Esophagus squamous epithelium (tissue), 4 donors: ENCODE measurements around the gene TRAF3. TPM values are rescaled to one million over a fixed set of nuclear protein-coding genes. Genes with fewer than 3 reads are reported as not detected.

Source experiments
- small RNA-seq, 4 donors: library from RNA; depleted of rRNA; stranded (forward); fragments of <200 nt; gene quantifications; one replicate each; pipeline ENCODE3, GENCODE V24; 2016
- total RNA-seq, 4 donors: library from RNA; depleted of rRNA; stranded (reverse); fragments of >200 nt; gene quantifications; one replicate each; pipeline ENCODE4 v1.1.0, GENCODE V29; 2016

The TRAF3 gene
- total RNA-seq, 4 donors from 2014 or later: 11.2 to 19.3 (median 13.2) TPM

Small RNA genes lying within 50 kb of the gene (small RNA-seq; reads per million reads assigned to genes)
- 0 reads per million in 4 donors for gene RNU6-1316P

Other genes with a start within 250 kb of the TRAF3 start
- gene RCOR1, start 184.8 kb upstream of the TRAF3 start, total RNA-seq: 10 to 100 TPM; 25.6 to 56.9 (median 35.2) TPM
- 10 to 100 TPM in 3 of 4 donors, 1 to 10 TPM in 1; 7.6 to 24.0 (median 19.7) TPM for gene AMN, start 145.2 kb downstream of the TRAF3 start, total RNA-seq